Liver (tissue), 9 donors: ENCODE data around the gene FXYD7. TPM values are rescaled to one million over a fixed set of nuclear protein-coding genes. Genes with fewer than 3 reads are reported as not detected.
"Not testable (repeated sequence)": the region's sequence is repeated elsewhere in the genome, so short reads cannot be mapped to it uniquely, and the experiment has no call there.

ENCODE experiments used
- DNase-seq: peaks from one replicate; pipeline ENCODE4 v3.0.0-alpha.2; 2017; ENCODE audit warnings: low spot score
- H3K27ac ChIP-seq, 2 donors: one replicate each; pipeline ENCODE4 v1.7.0; 2013; ENCODE audit warnings: inconsistent platforms in 2 of 2, low read length in 2 of 2, control low read depth in 1 of 2, low read depth in 1 of 2, mild to moderate bottlenecking in 1 of 2
- H3K27me3 ChIP-seq, 4 donors: one replicate each; pipeline versions ENCODE4 v1.6.1 to v1.7.0; 2013; ENCODE audit warnings: low read length in 3 of 4, inconsistent platforms in 1 of 4, mild to moderate bottlenecking in 1 of 4, moderate library complexity in 1 of 4; ENCODE audit not compliant: control insufficient read depth in 4 of 4, insufficient read depth in 4 of 4
- H3K36me3 ChIP-seq, 4 donors: one replicate each; pipeline versions ENCODE4 v1.6.1 to v1.7.0; 2013; ENCODE audit warnings: low read length in 3 of 4, mild to moderate bottlenecking in 3 of 4, low read depth in 1 of 4, moderate library complexity in 1 of 4; ENCODE audit not compliant: control insufficient read depth in 4 of 4, insufficient read depth in 3 of 4
- H3K4me1 ChIP-seq, 4 donors: one replicate each; pipeline versions ENCODE4 v1.6.1 to v1.7.0; 2013; ENCODE audit warnings: low read length in 3 of 4, mild to moderate bottlenecking in 3 of 4, moderate library complexity in 1 of 4; ENCODE audit not compliant: control insufficient read depth in 4 of 4, insufficient read depth in 4 of 4
- H3K4me3 ChIP-seq, 3 donors: one replicate each; pipeline versions ENCODE4 v1.6.1 to v1.7.0; 2013; ENCODE audit warnings: low read length in 3 of 3, control low read depth in 1 of 3, low read depth in 1 of 3, mild to moderate bottlenecking in 1 of 3
- H3K9ac ChIP-seq, 2 donors: one replicate each; pipeline ENCODE4 v1.7.0; 2013; ENCODE audit warnings: low read length in 2 of 2, mild to moderate bottlenecking in 2 of 2, moderate library complexity in 2 of 2, control low read depth in 1 of 2, low read depth in 1 of 2
- H3K9me3 ChIP-seq, 4 donors: one replicate each; pipeline versions ENCODE4 v1.6.1 to v1.7.0; 2013; ENCODE audit warnings: low read length in 3 of 4; ENCODE audit not compliant: control insufficient read depth in 4 of 4
- HNF4A ChIP-seq, 2 donors: conservative IDR thresholded peaks; 2 replicates each; pipeline ENCODE4 v1.6.1; 2016; ENCODE audit warnings: antibody characterized with exemption in 2 of 2, mild to moderate bottlenecking in 2 of 2
- JUND ChIP-seq, 2 donors: IDR thresholded peaks; 2 replicates each; pipeline ENCODE4 v1.6.1; 2016; ENCODE audit warnings: antibody characterized with exemption in 2 of 2
- NR2F2 ChIP-seq: IDR thresholded peaks from 2 replicates; pipeline ENCODE4 v1.6.1; 2016; ENCODE audit warnings: antibody characterized with exemption
- SP1 ChIP-seq: IDR thresholded peaks from 2 replicates; pipeline ENCODE4 v1.6.1; 2018; ENCODE audit warnings: antibody characterized with exemption, mild to moderate bottlenecking
- YY1 ChIP-seq: IDR thresholded peaks from 2 replicates; pipeline ENCODE4 v1.6.1; 2016; ENCODE audit warnings: antibody characterized with exemption, mild to moderate bottlenecking
- WGBS: extraction: QIAGEN DNeasy Blood & Tissue Kit; methylation state at CpG from one replicate; pipeline ENCODE4 v1.1.7; 2013; 5-methylcytosine and 5-hydroxymethylcytosine counted together
- polyA plus RNA-seq, 2 donors: library from polyadenylated mRNA; stranded (reverse) in 1 of 2; unstranded in 1 of 2; fragments of 200-250 nt in 1 of 2; fragments of >200 nt in 1 of 2; fragmentation: Nextera tagmentation in 1 of 2; extraction: Ambion mirVana in 1 of 2; gene quantifications; one replicate each; pipeline versions ENCODE4 v1.2.1 to v1.2.3, GENCODE V29; 2013 to 2015
- total RNA-seq, 2 donors: library from RNA; depleted of rRNA; stranded (reverse); fragments of >200 nt; gene quantifications; one replicate each; pipeline ENCODE4 v1.2.3, GENCODE V29; 2014
- TF ChIP-seq, protein P1 (sequence below): IDR thresholded peaks from 2 replicates; pipeline ENCODE4 v1.6.1; 2016; ENCODE audit warnings: antibody characterized with exemption, mild to moderate bottlenecking
- TF ChIP-seq, protein P2 (sequence below): fragments of 150-350 bp; IDR thresholded peaks from 2 replicates; pipeline ENCODE4 v1.5.1; 2017; ENCODE audit warnings: improper control_type of control experiment, low read depth, low read length; ENCODE audit not compliant: missing input control
- donor health status: healthy.
- donor health status: healthy.
- donor health status: healthy.
- donor health status: healthy.
- donor health status: healthy.

Gene FXYD7
- total and polyA plus RNA-seq, 4 donors: 0.08 to 0.09 TPM; not detected in 2

DNA sequence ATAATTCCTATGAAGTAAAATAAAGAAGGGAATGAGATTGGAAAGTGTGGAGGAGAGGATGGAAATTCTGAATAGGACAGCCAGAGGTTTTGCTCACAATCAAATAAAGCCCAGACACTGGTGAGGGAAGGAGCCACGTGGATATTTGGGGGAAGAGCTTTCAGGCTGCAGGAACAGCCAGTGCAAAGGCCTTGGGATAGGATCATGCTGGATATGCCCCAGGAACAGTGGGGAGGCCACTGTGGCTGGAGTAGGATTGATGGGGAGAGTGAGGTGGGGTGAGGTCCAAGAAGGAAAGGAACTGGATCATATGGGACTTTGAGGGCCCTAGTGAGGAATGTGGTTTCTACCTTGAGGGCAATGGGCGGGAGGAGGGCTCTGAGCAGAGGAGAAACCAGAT, 7.4 kb downstream of the FXYD7 start (continued):
- TF ChIP-seq SP1 (no peak), NR2F2 (no peak)

GRCh38 chr19:35151273-35152065, 8.4 kb downstream of the FXYD7 start:
- Histone ChIP-seq H3K36me3 (no peaks in the 10 kb centered on the region), H3K9me3 (no peaks in the 10 kb centered on the region), H3K4me3 (no peak overlapping the region), H3K27ac (no peak overlapping the region), H3K9ac (no peak overlapping the region), H3K27me3 (peaks cover 0 to 2% (median 0%) of the 10 kb centered on the region in 4 donors), H3K4me1 (peaks cover 0 to 19% (median 6%) of the 10 kb centered on the region in 4 donors)
- TF ChIP-seq, protein P1, sequence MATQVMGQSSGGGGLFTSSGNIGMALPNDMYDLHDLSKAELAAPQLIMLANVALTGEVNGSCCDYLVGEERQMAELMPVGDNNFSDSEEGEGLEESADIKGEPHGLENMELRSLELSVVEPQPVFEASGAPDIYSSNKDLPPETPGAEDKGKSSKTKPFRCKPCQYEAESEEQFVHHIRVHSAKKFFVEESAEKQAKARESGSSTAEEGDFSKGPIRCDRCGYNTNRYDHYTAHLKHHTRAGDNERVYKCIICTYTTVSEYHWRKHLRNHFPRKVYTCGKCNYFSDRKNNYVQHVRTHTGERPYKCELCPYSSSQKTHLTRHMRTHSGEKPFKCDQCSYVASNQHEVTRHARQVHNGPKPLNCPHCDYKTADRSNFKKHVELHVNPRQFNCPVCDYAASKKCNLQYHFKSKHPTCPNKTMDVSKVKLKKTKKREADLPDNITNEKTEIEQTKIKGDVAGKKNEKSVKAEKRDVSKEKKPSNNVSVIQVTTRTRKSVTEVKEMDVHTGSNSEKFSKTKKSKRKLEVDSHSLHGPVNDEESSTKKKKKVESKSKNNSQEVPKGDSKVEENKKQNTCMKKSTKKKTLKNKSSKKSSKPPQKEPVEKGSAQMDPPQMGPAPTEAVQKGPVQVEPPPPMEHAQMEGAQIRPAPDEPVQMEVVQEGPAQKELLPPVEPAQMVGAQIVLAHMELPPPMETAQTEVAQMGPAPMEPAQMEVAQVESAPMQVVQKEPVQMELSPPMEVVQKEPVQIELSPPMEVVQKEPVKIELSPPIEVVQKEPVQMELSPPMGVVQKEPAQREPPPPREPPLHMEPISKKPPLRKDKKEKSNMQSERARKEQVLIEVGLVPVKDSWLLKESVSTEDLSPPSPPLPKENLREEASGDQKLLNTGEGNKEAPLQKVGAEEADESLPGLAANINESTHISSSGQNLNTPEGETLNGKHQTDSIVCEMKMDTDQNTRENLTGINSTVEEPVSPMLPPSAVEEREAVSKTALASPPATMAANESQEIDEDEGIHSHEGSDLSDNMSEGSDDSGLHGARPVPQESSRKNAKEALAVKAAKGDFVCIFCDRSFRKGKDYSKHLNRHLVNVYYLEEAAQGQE: no peak
- TF ChIP-seq SP1: no peak
- TF ChIP-seq HNF4A (conservative IDR thresholded peaks at IDR 0.05): no peak
- TF ChIP-seq NR2F2: no peak
- TF ChIP-seq JUND (IDR thresholded peaks at IDR 0.05): no peak
- TF ChIP-seq, protein P2, sequence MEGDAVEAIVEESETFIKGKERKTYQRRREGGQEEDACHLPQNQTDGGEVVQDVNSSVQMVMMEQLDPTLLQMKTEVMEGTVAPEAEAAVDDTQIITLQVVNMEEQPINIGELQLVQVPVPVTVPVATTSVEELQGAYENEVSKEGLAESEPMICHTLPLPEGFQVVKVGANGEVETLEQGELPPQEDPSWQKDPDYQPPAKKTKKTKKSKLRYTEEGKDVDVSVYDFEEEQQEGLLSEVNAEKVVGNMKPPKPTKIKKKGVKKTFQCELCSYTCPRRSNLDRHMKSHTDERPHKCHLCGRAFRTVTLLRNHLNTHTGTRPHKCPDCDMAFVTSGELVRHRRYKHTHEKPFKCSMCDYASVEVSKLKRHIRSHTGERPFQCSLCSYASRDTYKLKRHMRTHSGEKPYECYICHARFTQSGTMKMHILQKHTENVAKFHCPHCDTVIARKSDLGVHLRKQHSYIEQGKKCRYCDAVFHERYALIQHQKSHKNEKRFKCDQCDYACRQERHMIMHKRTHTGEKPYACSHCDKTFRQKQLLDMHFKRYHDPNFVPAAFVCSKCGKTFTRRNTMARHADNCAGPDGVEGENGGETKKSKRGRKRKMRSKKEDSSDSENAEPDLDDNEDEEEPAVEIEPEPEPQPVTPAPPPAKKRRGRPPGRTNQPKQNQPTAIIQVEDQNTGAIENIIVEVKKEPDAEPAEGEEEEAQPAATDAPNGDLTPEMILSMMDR: no peak
- TF ChIP-seq YY1: no peak
- 85% methylated on average over 20 of the region's 20 CpGs for WGBS
- DNase-seq: no peak

DNA sequence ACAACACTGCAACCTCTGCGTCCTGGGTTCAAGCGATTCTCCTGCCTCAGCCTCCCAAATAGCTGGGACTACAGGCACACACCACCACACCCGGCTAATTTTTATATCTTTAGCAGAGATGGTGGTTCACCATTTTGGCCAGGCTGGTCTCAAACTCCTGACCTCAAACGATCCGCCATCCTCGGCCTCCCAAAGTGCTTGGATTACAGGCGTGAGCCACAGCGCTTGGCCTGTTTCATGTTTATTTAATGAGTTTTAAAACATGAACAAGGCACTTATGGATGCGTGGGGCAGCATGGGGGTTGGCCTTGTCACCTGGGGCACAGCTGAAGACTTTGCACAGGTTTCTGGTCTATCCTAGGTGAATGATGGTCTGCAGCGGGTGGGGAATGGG, 10.1 kb downstream of the FXYD7 start:
- WGBS: 57% methylated on average over 10 of the region's 10 CpGs
- H3K36me3 ChIP-seq, H3K9ac ChIP-seq, H3K27me3 ChIP-seq, H3K9me3 ChIP-seq, H3K4me3 ChIP-seq, DNase-seq, H3K27ac ChIP-seq: not testable (repeated sequence)
- H3K4me1 ChIP-seq: peaks cover 0 to 19% (median 6%) of the 10 kb centered on the region in 4 donors
